Neural cell (in vitro differentiated cells): ENCODE measurements around the gene BTBD1. TPM values are rescaled to one million over a fixed set of nuclear protein-coding genes. Genes with fewer than 3 reads are reported as not detected.
A peak's percentile ranks its signal among the peaks of the same experiment; 100 is the strongest.

Source experiments
- H2AFZ ChIP-seq: fragments of 200-600, 300-800 bp; sonication (generic), shearing (Covaris generic); 2 replicates; pipeline ENCODE4 v1.6.0; 2014; ENCODE audit warnings: low read depth, mild to moderate bottlenecking, antibody characterized with exemption, low read length, moderate library complexity
- H3F3A ChIP-seq: fragments of 200-600 bp; shearing (Covaris generic); 2 replicates; pipeline ENCODE4 v1.6.1; 2016; ENCODE audit warnings: mild to moderate bottlenecking, moderate library complexity, mixed read lengths, antibody characterized with exemption, low read length; ENCODE audit not compliant: insufficient read depth, poor library complexity, severe bottlenecking
- H3K27ac ChIP-seq: fragments of 200-600, 300-800 bp; sonication (generic), shearing (Covaris generic); 2 replicates; pipeline ENCODE4 v1.5.1; 2014; ENCODE audit warnings: mild to moderate bottlenecking, low read length, moderate library complexity
- H3K27me3 ChIP-seq: fragments of 300-800, 200-600 bp; sonication (generic), shearing (Covaris generic); 2 replicates; pipeline ENCODE4 v1.6.0; 2014; ENCODE audit warnings: mild to moderate bottlenecking, low read depth, low read length, moderate library complexity; ENCODE audit not compliant: insufficient read depth
- H3K36me3 ChIP-seq: fragments of 300-800, 200-600 bp; sonication (generic), shearing (Covaris generic); 2 replicates; pipeline ENCODE4 v1.5.1; 2014; ENCODE audit warnings: mild to moderate bottlenecking, antibody characterized with exemption, low read length, moderate library complexity; ENCODE audit not compliant: insufficient read depth
- H3K4me2 ChIP-seq: fragments of 300-800, 200-600 bp; sonication (generic), shearing (Covaris generic); 2 replicates; pipeline ENCODE4 v1.6.0; 2014; ENCODE audit warnings: mild to moderate bottlenecking, low read length
- H3K4me3 ChIP-seq: fragments of 300-800, 200-600 bp; sonication (generic), shearing (Covaris generic); 2 replicates; pipeline ENCODE4 v1.5.1; 2014; ENCODE audit warnings: mild to moderate bottlenecking, low read length, moderate library complexity
- H3K79me2 ChIP-seq: fragments of 200-600 bp; shearing (Covaris generic); replicated peaks from 2 replicates; pipeline ENCODE4 v1.6.0; 2014; ENCODE audit warnings: mild to moderate bottlenecking, low read length, moderate library complexity; ENCODE audit not compliant: insufficient read depth
- H3K9ac ChIP-seq: fragments of 300-800, 200-600 bp; sonication (generic), shearing (Covaris generic); 2 replicates; pipeline ENCODE4 v1.6.1; 2016; ENCODE audit warnings: mild to moderate bottlenecking, low read length, mixed read lengths
- H3K9me2 ChIP-seq: fragments of 200-600 bp; shearing (Covaris generic); 2 replicates; pipeline ENCODE4 v1.6.1; 2016; ENCODE audit warnings: mild to moderate bottlenecking, low read length, mixed read lengths; ENCODE audit not compliant: insufficient read depth
- H3K9me3 ChIP-seq: fragments of 200-600, 300-800 bp; sonication (generic), shearing (Covaris generic); 2 replicates; pipeline ENCODE4 v1.6.1; 2016; ENCODE audit warnings: mild to moderate bottlenecking, mixed run types, low read length, moderate library complexity, mixed read lengths
- H4K20me1 ChIP-seq: fragments of 200-600 bp; shearing (Covaris generic); 2 replicates; pipeline ENCODE4 v1.6.1; 2016; ENCODE audit warnings: mild to moderate bottlenecking, mixed run types; ENCODE audit not compliant: insufficient read depth
- EP300 ChIP-seq: fragments of 450-650 bp; conservative IDR thresholded peaks from 2 replicates; pipeline ENCODE4 v1.6.1; 2014; ENCODE audit warnings: antibody characterized with exemption, mild to moderate bottlenecking, moderate library complexity; ENCODE audit not compliant: poor library complexity, severe bottlenecking
- EZH2 ChIP-seq: fragments of 200-600, 300-800 bp; shearing (Covaris generic), sonication (generic); IDR thresholded peaks from 2 replicates; pipeline ENCODE4 v1.6.1; 2014; ENCODE audit warnings: antibody characterized with exemption, low read length, borderline replicate concordance, mild to moderate bottlenecking; ENCODE audit not compliant: insufficient read depth, poor library complexity, severe bottlenecking
- MXI1 ChIP-seq: fragments of 450-650 bp; conservative IDR thresholded peaks from 2 replicates; pipeline ENCODE4 v1.6.1; 2014; ENCODE audit warnings: antibody characterized with exemption, mild to moderate bottlenecking; ENCODE audit not compliant: poor library complexity, severe bottlenecking
- POLR2AphosphoS5 ChIP-seq: IDR thresholded peaks from 2 replicates; pipeline ENCODE4 v1.6.1; 2012
- RAD21 ChIP-seq: fragments of 450-650 bp; conservative IDR thresholded peaks from 2 replicates; pipeline ENCODE4 v1.6.1; 2014; ENCODE audit warnings: antibody characterized with exemption, mild to moderate bottlenecking, moderate library complexity
- SMC3 ChIP-seq: fragments of 450-650 bp; conservative IDR thresholded peaks from 2 replicates; pipeline ENCODE4 v1.6.1; 2014; ENCODE audit warnings: antibody characterized with exemption, mild to moderate bottlenecking, moderate library complexity; ENCODE audit not compliant: poor library complexity
- TAF1 ChIP-seq: IDR thresholded peaks from 2 replicates; pipeline ENCODE4 v1.6.1; 2012; ENCODE audit warnings: low read depth
- polyA plus RNA-seq: library from polyadenylated mRNA; depleted of rRNA; stranded (reverse); fragments of >200 nt; gene quantifications from 2 replicates; pipeline ENCODE4 v1.2.3, GENCODE V29; 2014
- TF ChIP-seq, protein P1 (sequence below): fragments of 450-650 bp; IDR thresholded peaks from 2 replicates; pipeline ENCODE4 v1.5.1; 2014; ENCODE audit warnings: antibody characterized with exemption, mild to moderate bottlenecking, moderate library complexity; ENCODE audit not compliant: poor library complexity, severe bottlenecking
- TF ChIP-seq, protein P2 (sequence below): IDR thresholded peaks from 2 replicates; pipeline ENCODE4 v1.6.1; 2012; ENCODE audit warnings: borderline replicate concordance

Gene BTBD1
- polyA plus RNA-seq, 1 donor from 2014 or later, result 153 TPM

DNA sequence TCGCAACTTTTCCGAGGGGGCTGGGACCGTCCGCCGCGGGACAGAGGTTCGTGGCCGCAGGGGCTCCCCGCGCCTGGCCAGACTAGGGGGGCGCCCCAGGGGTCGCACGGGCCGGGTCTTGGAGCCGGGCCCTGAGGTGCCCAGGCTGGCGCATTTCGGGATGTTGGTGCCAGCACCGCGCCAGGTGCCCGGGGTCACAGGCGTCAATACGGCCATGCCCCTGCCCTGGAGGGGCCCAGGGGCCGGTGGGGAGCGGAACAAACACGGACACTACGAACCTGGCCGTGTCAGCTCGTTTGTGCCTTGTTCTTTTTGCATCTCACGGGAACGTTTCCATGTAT is 40.8 kb upstream of the BTBD1 start:
- Histone ChIP-seq H3K9me2 (no peaks in the 10 kb centered on the region), H2AFZ (no peak overlapping the region), H3K4me2 (no peak overlapping the region), H4K20me1 (no peaks in the 10 kb centered on the region), H3K27me3 (peaks cover 25% of the 10 kb centered on the region), H3K27ac (no peak overlapping the region), H3K36me3 (peaks cover 5% of the 10 kb centered on the region), H3K4me3 (peak overlapping the region; percentile 60), H3K79me2 (no peaks in the 10 kb centered on the region), H3F3A (no peaks in the 10 kb centered on the region), H3K9ac (peak overlapping the region; percentile 20), H3K9me3 (no peaks in the 10 kb centered on the region)
- TF ChIP-seq, protein P1, sequence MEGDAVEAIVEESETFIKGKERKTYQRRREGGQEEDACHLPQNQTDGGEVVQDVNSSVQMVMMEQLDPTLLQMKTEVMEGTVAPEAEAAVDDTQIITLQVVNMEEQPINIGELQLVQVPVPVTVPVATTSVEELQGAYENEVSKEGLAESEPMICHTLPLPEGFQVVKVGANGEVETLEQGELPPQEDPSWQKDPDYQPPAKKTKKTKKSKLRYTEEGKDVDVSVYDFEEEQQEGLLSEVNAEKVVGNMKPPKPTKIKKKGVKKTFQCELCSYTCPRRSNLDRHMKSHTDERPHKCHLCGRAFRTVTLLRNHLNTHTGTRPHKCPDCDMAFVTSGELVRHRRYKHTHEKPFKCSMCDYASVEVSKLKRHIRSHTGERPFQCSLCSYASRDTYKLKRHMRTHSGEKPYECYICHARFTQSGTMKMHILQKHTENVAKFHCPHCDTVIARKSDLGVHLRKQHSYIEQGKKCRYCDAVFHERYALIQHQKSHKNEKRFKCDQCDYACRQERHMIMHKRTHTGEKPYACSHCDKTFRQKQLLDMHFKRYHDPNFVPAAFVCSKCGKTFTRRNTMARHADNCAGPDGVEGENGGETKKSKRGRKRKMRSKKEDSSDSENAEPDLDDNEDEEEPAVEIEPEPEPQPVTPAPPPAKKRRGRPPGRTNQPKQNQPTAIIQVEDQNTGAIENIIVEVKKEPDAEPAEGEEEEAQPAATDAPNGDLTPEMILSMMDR, result no peak
- TF ChIP-seq SMC3 (no peak), TAF1 (no peak), RAD21 (no peak), POLR2AphosphoS5 (no peak), EZH2 (no peak), EP300 (no peak), MXI1 (no peak)
- TF ChIP-seq, protein P2, sequence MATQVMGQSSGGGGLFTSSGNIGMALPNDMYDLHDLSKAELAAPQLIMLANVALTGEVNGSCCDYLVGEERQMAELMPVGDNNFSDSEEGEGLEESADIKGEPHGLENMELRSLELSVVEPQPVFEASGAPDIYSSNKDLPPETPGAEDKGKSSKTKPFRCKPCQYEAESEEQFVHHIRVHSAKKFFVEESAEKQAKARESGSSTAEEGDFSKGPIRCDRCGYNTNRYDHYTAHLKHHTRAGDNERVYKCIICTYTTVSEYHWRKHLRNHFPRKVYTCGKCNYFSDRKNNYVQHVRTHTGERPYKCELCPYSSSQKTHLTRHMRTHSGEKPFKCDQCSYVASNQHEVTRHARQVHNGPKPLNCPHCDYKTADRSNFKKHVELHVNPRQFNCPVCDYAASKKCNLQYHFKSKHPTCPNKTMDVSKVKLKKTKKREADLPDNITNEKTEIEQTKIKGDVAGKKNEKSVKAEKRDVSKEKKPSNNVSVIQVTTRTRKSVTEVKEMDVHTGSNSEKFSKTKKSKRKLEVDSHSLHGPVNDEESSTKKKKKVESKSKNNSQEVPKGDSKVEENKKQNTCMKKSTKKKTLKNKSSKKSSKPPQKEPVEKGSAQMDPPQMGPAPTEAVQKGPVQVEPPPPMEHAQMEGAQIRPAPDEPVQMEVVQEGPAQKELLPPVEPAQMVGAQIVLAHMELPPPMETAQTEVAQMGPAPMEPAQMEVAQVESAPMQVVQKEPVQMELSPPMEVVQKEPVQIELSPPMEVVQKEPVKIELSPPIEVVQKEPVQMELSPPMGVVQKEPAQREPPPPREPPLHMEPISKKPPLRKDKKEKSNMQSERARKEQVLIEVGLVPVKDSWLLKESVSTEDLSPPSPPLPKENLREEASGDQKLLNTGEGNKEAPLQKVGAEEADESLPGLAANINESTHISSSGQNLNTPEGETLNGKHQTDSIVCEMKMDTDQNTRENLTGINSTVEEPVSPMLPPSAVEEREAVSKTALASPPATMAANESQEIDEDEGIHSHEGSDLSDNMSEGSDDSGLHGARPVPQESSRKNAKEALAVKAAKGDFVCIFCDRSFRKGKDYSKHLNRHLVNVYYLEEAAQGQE, result no peak

DNA sequence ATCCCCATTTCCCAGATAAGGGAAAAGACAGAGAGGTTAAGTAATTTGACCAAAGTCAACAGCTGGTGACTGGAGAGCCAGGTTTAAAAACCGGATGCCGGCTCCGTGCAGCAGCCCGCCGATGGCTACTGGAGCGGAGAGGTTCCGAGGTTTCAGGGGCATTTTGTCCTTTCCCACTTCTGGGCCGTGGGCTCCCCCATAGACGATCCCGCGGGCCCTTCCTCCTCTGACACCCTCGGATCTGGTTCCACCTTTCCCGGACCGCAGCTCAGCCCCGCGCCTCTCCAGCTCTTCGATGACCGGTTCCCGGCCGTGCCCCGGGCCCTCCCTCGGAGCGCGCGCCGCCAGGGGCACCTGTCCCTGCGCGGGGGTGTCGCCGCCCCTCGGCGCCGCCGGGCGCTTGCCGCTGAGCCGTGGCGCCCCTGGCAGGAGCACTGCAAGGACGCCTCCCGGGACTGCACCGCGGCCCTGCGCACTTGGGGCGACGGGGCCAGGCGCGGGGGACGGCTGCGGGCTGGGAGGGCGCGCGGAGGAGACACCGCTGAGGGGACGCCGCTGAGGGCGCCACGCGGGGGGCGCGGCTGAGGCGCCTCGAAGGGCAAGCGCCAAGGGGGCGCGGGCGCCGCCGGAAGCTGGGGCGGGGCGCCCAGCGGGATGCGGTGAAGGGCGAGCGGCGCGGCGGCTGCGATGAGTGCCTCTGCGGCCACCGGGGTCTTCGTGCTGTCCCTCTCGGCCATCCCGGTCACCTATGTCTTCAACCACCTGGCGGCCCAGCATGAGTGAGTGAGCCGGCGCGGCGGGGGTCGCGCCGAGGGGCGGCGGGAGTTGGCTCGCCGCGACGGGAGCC is 40.2 kb upstream of the BTBD1 start, which contains the start of gene TM6SF1:
TSS of gene TM6SF1 (plus strand) at position 652 of the 847 bp plus-strand sequence. CDS start at position 688, 36 bp downstream.
- Histone ChIP-seq H3F3A (no peaks in the 10 kb centered on the region), H3K4me3 (peak within 1 kb of the TSS; percentile 60), H3K9me3 (no peaks in the 10 kb centered on the region), H3K9ac (peak within 1 kb of the TSS; percentile 20), H3K27ac (no peak within 1 kb of the TSS), H3K36me3 (peaks cover 5% of the 10 kb centered on the region), H3K27me3 (peaks cover 25% of the 10 kb centered on the region), H2AFZ (no peak within 1 kb of the TSS), H3K79me2 (no peaks in the 10 kb centered on the region), H3K4me2 (no peak within 1 kb of the TSS), H4K20me1 (no peaks in the 10 kb centered on the region), H3K9me2 (no peaks in the 10 kb centered on the region)
- TF ChIP-seq MXI1 (no peak), EZH2 (no peak), RAD21 (no peak), POLR2AphosphoS5 (no peak), EP300 (no peak), SMC3 (no peak), TAF1 (no peak)
- TF ChIP-seq, protein P2, result no peak
- TF ChIP-seq, protein P1, result no peak
